GM12875 (cell line): ENCODE results near the gene ANXA11.
"Not testable (repeated sequence)": the region's sequence is repeated elsewhere in the genome, so short reads cannot be mapped to it uniquely, and the experiment has no call there.

Experiments
- H3K4me3 ChIP-seq: one replicate; pipeline ENCODE4 v1.5.1; 2011; ENCODE audit warnings: low read depth, low read length, control low read depth
- CTCF ChIP-seq: IDR thresholded peaks from 2 replicates; pipeline ENCODE4 v1.5.1; 2011; ENCODE audit warnings: low read depth, mild to moderate bottlenecking, control low read depth, inconsistent platforms, low read length, moderate library complexity, borderline replicate concordance; ENCODE audit not compliant: insufficient read depth

Gene ANXA11

GRCh38 chr10:80137920-80138319 lies 67.4 kb downstream of the ANXA11 start:
- no peak overlapping the region for H3K4me3 ChIP-seq
- no peak for TF ChIP-seq CTCF

GRCh38 chr10:80137031-80137862 lies 68.1 kb downstream of the ANXA11 start:
- TF ChIP-seq CTCF, result no peak
- H3K4me3 ChIP-seq, result no peak overlapping the region

- H3K4me3 ChIP-seq, result no peak overlapping the region
These were observed 69.2 kb downstream of the ANXA11 start for GRCh38 chr10:80136134-80136571.

GRCh38 chr10:80133687-80134086 lies 71.7 kb downstream of the ANXA11 start:
- not testable (repeated sequence) for H3K4me3 ChIP-seq

More at GRCh38 chr10:80136134-80136571, 69.2 kb downstream of the ANXA11 start:
- TF ChIP-seq CTCF, result no peak

GRCh38 chr10:80133206-80133605 lies 72.1 kb downstream of the ANXA11 start:
- no peak overlapping the region for H3K4me3 ChIP-seq
- TF ChIP-seq CTCF, result no peak

- TF ChIP-seq CTCF, result no peak
- H3K4me3 ChIP-seq, result no peak within 1 kb of the TSS
These were observed 72.8 kb downstream of the ANXA11 start, which contains the start of gene PLAC9 for GRCh38 chr10:80132299-80133139. PLAC9 (plus strand) TSS chr10:80132730; CDS start chr10:80132763, 33 bp downstream.

GRCh38 chr10:80131499-80131901 lies 73.8 kb downstream of the ANXA11 start:
- H3K4me3 ChIP-seq, result no peak overlapping the region
- TF ChIP-seq CTCF, result no peak
